Measurements from ENCODE around the gene TEX35. TPM values are rescaled to one million over a fixed set of nuclear protein-coding genes. Genes with fewer than 3 reads are reported as not detected.

TEX35 gene
- total and polyA plus RNA-seq, 12 donors, result 0.03 to 0.56 (median 0.09) TPM; not detected in 9

DNA sequence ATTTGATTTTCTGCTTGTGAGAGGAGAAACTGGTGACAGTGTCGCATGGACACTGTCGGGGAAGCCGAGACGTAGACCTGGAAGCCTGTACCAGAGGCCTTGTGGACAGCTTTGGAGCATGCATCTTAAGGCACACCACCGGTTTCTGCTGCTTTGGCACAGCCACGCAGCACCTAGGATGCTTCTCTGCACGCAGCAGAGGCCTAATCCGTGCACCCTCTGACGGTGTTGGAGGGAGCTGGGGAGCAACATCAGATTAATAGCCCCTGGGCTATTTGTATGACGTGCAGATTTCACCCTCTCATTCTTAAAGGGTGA lies 30.3 kb downstream of the TEX35 start:
- Histone ChIP-seq H3K4me1 (peaks cover 0 to 30% (median 16%) of the 10 kb centered on the region in 9 donors), H3K27ac (peak overlapping the region in 8 of 10 donors; percentile 70 to 88 (median 84)), H3K36me3 (peaks cover 0 to 3% (median 0%) of the 10 kb centered on the region in 9 donors), H3K4me3 (peak overlapping the region; percentile 50 to 87 (median 66)), H3K27me3 (no peaks in the 10 kb centered on the region), H3K9me3 (no peaks in the 10 kb centered on the region)
- intact Hi-C loops (cut with DNase I), result loop anchor here (1.0 to 5.0 kb wide), 7 partner anchors 184 to 824 kb away; partner anchors contain the start of gene AXDND1 (in 1 of the 10)
- TF ChIP-seq, protein P1, sequence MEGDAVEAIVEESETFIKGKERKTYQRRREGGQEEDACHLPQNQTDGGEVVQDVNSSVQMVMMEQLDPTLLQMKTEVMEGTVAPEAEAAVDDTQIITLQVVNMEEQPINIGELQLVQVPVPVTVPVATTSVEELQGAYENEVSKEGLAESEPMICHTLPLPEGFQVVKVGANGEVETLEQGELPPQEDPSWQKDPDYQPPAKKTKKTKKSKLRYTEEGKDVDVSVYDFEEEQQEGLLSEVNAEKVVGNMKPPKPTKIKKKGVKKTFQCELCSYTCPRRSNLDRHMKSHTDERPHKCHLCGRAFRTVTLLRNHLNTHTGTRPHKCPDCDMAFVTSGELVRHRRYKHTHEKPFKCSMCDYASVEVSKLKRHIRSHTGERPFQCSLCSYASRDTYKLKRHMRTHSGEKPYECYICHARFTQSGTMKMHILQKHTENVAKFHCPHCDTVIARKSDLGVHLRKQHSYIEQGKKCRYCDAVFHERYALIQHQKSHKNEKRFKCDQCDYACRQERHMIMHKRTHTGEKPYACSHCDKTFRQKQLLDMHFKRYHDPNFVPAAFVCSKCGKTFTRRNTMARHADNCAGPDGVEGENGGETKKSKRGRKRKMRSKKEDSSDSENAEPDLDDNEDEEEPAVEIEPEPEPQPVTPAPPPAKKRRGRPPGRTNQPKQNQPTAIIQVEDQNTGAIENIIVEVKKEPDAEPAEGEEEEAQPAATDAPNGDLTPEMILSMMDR (IDR thresholded peaks at IDR 0.05), result no peak
- DNase-seq (no peak), ATAC-seq (peak in 5 of 8 donors; percentile 1 to 40 (median 7))
- WGBS, 2 donors, result 12 to 31% methylated on average over 10 of the region's 10 CpGs

DNA sequence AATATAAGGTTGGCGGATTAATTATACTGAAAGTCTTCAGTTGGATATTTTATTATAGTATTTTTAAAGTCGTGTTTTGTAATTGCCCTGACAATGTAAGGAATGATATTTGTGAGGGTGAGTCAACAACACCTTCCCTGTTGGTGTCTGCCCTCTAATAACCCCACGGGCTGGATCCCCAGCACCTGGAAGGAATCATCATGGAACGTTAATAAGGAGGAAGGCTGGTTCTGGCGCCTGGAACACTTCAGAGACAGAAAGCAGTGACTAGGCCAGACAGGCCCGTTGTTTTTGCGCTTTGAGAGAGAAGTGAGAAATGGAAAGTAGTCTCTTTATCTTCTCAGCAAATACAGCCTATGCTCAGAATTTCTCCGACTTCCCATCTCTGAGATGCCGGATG lies 31.6 kb downstream of the TEX35 start:
- intact Hi-C loops (cut with DNase I), result loop anchor here in 7 of 10 donors (5.0 kb wide), 3 partner anchors 208 to 823 kb away; partner anchors contain the start of gene AXDND1 (in 1 of the 7)
- ATAC-seq (no peak), DNase-seq (no peak)
- TF ChIP-seq, protein P1 (IDR thresholded peaks at IDR 0.05), result no peak
- H3K36me3 ChIP-seq, result peaks cover 0 to 3% (median 0%) of the 10 kb centered on the region in 9 donors
- H3K4me3 ChIP-seq, result no peak overlapping the region
- no peaks in the 10 kb centered on the region for H3K9me3 ChIP-seq
- H3K27me3 ChIP-seq, result no peaks in the 10 kb centered on the region
- H3K4me1 ChIP-seq, result peaks cover 0 to 22% (median 13%) of the 10 kb centered on the region in 9 donors
- no peak overlapping the region for H3K27ac ChIP-seq
- 84 to 86% methylated on average over 9 of the region's 9 CpGs for WGBS, 2 donors

DNA sequence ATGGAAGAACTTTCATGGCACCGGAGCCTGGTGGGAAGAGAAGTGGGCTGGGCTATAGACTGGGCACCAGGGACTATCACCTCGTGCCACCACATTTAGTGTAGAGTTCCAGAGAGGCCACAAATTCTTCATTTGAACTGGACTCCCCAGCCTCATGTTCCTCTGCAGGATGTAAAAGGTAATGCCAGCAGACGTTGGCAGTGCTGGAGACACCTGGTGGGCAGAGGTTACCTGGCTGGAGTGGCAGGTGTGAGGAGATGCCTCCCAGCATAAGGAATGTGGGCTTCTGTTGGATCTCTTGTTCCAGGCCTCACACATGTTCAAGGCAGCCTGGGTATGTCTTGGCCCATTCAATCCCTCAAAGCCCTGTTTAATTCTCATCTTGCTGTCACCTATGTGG lies 35.2 kb downstream of the TEX35 start:
- Histone ChIP-seq H3K27me3 (no peaks in the 10 kb centered on the region), H3K4me3 (no peak overlapping the region), H3K36me3 (peaks cover 0 to 3% (median 0%) of the 10 kb centered on the region in 9 donors), H3K9me3 (no peaks in the 10 kb centered on the region), H3K4me1 (peaks cover 0 to 14% (median 5%) of the 10 kb centered on the region in 9 donors), H3K27ac (no peak overlapping the region)
- DNase-seq, result no peak
- TF ChIP-seq, protein P1 (IDR thresholded peaks at IDR 0.05), result no peak
- intact Hi-C loops (cut with DNase I), result no loop called here
- no peak for ATAC-seq
- 97 to 100% methylated on average over 3 of the region's 3 CpGs for WGBS, 2 donors

DNA sequence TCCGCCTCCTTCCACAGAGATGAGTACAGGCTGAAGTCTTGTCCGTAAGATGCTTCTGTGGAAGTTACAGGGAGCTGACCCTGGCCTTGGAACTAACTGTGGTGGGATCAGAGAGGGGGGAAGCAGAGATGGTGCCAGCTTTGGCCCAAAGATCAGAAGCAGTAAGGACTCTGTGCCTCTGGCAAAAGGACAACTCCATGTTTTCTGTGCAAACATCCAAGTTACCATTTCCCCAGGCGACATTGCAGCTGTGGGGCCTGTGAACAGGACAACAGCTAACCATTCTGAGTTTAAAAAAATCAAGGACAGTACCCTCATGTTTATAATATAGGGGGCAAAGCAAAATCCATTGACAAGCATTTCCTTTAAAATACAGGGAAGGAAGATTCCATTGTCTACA lies 38.4 kb downstream of the TEX35 start:
- peaks cover 0 to 15% (median 0%) of the 10 kb centered on the region in 11 donors for H3K9me3 ChIP-seq
- H3K36me3 ChIP-seq, result peaks cover 0 to 3% (median 0%) of the 10 kb centered on the region in 9 donors
- H3K27me3 ChIP-seq, result no peaks in the 10 kb centered on the region
- intact Hi-C loops (cut with DNase I), result no loop called here
- DNase-seq, result no peak
- ATAC-seq, result no peak
- no peaks in the 10 kb centered on the region for H3K4me1 ChIP-seq
- H3K27ac ChIP-seq, result no peak overlapping the region
- 75 to 76% methylated on average over 3 of the region's 3 CpGs for WGBS, 2 donors
- H3K4me3 ChIP-seq, result no peak overlapping the region
- TF ChIP-seq, protein P1 (IDR thresholded peaks at IDR 0.05), result no peak

All from heart right ventricle (tissue), 16 donors.